ENCODE results near the gene GRIK2. TPM values are rescaled to one million over a fixed set of nuclear protein-coding genes. Genes with fewer than 3 reads are reported as not detected.

Gene GRIK2
- total RNA-seq, 1 experiment from 2014 or later, result 6.6 TPM

DNA sequence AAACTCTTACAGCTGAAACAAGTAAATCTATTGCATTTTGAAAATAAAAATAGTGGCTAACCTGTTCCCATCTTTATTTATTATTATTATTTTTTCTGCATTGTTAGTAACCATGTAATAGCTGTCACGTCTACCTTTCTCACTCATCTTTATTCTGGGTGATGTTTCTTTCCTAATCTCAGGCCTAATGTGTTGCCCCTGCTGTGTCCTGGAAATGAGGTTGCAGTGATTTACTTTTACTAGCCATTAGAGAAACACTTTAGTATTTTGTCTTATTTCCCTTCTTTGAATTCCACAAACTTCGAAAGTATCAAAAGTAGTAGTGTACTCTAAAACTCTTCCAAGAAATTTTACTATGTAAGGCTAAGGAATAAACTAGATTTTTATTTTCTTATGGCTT lies 546.9 kb downstream of the GRIK2 start:
- in situ Hi-C loops (cut with HindIII; ENCODE audit: low pct_unique_long_range_greater_than_20kb, low sequenced_read_pairs) (no loop called here), intact Hi-C loops (cut with micrococcal nuclease; ENCODE audit: unreplicated experiment) (no loop called here)
- TF ChIP-seq, protein P1, sequence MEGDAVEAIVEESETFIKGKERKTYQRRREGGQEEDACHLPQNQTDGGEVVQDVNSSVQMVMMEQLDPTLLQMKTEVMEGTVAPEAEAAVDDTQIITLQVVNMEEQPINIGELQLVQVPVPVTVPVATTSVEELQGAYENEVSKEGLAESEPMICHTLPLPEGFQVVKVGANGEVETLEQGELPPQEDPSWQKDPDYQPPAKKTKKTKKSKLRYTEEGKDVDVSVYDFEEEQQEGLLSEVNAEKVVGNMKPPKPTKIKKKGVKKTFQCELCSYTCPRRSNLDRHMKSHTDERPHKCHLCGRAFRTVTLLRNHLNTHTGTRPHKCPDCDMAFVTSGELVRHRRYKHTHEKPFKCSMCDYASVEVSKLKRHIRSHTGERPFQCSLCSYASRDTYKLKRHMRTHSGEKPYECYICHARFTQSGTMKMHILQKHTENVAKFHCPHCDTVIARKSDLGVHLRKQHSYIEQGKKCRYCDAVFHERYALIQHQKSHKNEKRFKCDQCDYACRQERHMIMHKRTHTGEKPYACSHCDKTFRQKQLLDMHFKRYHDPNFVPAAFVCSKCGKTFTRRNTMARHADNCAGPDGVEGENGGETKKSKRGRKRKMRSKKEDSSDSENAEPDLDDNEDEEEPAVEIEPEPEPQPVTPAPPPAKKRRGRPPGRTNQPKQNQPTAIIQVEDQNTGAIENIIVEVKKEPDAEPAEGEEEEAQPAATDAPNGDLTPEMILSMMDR (IDR thresholded peaks at IDR 0.05), result no peak
- TF ChIP-seq, protein P2, sequence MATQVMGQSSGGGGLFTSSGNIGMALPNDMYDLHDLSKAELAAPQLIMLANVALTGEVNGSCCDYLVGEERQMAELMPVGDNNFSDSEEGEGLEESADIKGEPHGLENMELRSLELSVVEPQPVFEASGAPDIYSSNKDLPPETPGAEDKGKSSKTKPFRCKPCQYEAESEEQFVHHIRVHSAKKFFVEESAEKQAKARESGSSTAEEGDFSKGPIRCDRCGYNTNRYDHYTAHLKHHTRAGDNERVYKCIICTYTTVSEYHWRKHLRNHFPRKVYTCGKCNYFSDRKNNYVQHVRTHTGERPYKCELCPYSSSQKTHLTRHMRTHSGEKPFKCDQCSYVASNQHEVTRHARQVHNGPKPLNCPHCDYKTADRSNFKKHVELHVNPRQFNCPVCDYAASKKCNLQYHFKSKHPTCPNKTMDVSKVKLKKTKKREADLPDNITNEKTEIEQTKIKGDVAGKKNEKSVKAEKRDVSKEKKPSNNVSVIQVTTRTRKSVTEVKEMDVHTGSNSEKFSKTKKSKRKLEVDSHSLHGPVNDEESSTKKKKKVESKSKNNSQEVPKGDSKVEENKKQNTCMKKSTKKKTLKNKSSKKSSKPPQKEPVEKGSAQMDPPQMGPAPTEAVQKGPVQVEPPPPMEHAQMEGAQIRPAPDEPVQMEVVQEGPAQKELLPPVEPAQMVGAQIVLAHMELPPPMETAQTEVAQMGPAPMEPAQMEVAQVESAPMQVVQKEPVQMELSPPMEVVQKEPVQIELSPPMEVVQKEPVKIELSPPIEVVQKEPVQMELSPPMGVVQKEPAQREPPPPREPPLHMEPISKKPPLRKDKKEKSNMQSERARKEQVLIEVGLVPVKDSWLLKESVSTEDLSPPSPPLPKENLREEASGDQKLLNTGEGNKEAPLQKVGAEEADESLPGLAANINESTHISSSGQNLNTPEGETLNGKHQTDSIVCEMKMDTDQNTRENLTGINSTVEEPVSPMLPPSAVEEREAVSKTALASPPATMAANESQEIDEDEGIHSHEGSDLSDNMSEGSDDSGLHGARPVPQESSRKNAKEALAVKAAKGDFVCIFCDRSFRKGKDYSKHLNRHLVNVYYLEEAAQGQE (IDR thresholded peaks at IDR 0.05; ENCODE audit: insufficient read depth in 1 of 2, low read depth in 2 of 2, low read length in 1 of 2), result no peak
- TF ChIP-seq TCF7L2 (IDR thresholded peaks at IDR 0.05; ENCODE audit: low read depth, low read length), result no peak
- TF ChIP-seq POLR2AphosphoS5 (IDR thresholded peaks at IDR 0.05; ENCODE audit: low read depth, low read length), result no peak
- TF ChIP-seq SIN3A (IDR thresholded peaks at IDR 0.05; ENCODE audit: borderline replicate concordance, insufficient read depth, low read depth, low read length), result no peak
- no peak overlapping the region for H3K27ac ChIP-seq (ENCODE audit: low read length)
- no peaks in the 10 kb centered on the region for H3K27me3 ChIP-seq (ENCODE audit: control insufficient read depth, insufficient read depth, low read length)
- no peak overlapping the region for H3K4me3 ChIP-seq (ENCODE audit: low read depth in 2 of 2, low read length in 2 of 2)
- H3K9me3 ChIP-seq (ENCODE audit: control insufficient read depth, insufficient read depth, low read depth, low read length), result no peaks in the 10 kb centered on the region
- no peak for DNase-seq (ENCODE audit: low read depth, low spot score)
- ChIA-PET POLR2A (no interaction called here), CTCF (no interaction called here)
- H3K4me1 ChIP-seq (ENCODE audit: control insufficient read depth, insufficient read depth, low read length), result no peaks in the 10 kb centered on the region
- no peak for ATAC-seq
- no TSS peak for BruUV-seq (replicated peaks)
- no peaks in the 10 kb centered on the region; the same call in 1 of the 2 replicates for H3K36me3 ChIP-seq (ENCODE audit: control insufficient read depth, insufficient read depth, low read length)

DNA sequence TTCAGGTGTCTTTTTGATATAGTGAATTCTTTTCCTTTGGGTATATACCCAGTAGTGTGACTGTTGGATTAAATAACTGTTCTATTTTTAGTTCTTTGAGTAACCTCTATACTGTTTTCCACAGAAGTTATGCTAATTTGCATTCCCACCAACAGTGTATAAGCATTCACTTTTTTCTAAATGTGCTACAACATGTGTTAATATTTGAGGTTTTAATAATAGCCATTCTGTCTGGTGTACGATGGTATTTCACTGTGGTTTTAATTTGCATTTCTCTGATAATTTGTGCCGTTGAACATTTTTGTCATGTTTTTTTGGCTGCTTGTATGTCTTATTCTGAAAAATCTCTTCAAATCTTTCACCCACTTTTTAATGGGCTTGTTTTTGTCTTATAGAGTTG lies 563.5 kb downstream of the GRIK2 start:
- TF ChIP-seq, protein P2 (IDR thresholded peaks at IDR 0.05; ENCODE audit: insufficient read depth in 1 of 2, low read depth in 2 of 2, low read length in 1 of 2), result no peak
- TF ChIP-seq SIN3A (IDR thresholded peaks at IDR 0.05; ENCODE audit: borderline replicate concordance, insufficient read depth, low read depth, low read length) (no peak), TCF7L2 (IDR thresholded peaks at IDR 0.05; ENCODE audit: low read depth, low read length) (no peak), POLR2AphosphoS5 (IDR thresholded peaks at IDR 0.05; ENCODE audit: low read depth, low read length) (no peak)
- TF ChIP-seq, protein P1 (IDR thresholded peaks at IDR 0.05), result no peak
- intact Hi-C loops (cut with micrococcal nuclease; ENCODE audit: unreplicated experiment), result no loop called here
- CTCF ChIA-PET, result no interaction called here
- H3K27ac ChIP-seq (ENCODE audit: low read length), result no peak overlapping the region
- no peak overlapping the region for H3K4me3 ChIP-seq (ENCODE audit: low read depth in 2 of 2, low read length in 2 of 2)
- in situ Hi-C loops (cut with HindIII; ENCODE audit: low pct_unique_long_range_greater_than_20kb, low sequenced_read_pairs), result no loop called here
- no peaks in the 10 kb centered on the region for H3K27me3 ChIP-seq (ENCODE audit: control insufficient read depth, insufficient read depth, low read length)
- H3K36me3 ChIP-seq (ENCODE audit: control insufficient read depth, insufficient read depth, low read length), result no peaks in the 10 kb centered on the region
- no peaks in the 10 kb centered on the region for H3K9me3 ChIP-seq (ENCODE audit: control insufficient read depth, insufficient read depth, low read depth, low read length)
- no TSS peak for BruUV-seq (replicated peaks)
- POLR2A ChIA-PET, result no interaction called here
- no peaks in the 10 kb centered on the region for H3K4me1 ChIP-seq (ENCODE audit: control insufficient read depth, insufficient read depth, low read length)
- ATAC-seq (no peak), DNase-seq (ENCODE audit: low read depth, low spot score) (no peak)
